NK-92 (cell line): ENCODE data around the gene CD37.
"Not testable (repeated sequence)": the region's sequence is repeated elsewhere in the genome, so short reads cannot be mapped to it uniquely, and the experiment has no call there.

Source experiments
- DNase-seq: peaks from one replicate; lab custom pipeline; 2025; ENCODE audit not compliant: unreplicated experiment; lab: John Stamatoyannopoulos, UW

CD37 gene

GRCh38 chr19:49327878-49328544, 7.2 kb upstream of the CD37 start:
- DNase-seq = no peak

DNA sequence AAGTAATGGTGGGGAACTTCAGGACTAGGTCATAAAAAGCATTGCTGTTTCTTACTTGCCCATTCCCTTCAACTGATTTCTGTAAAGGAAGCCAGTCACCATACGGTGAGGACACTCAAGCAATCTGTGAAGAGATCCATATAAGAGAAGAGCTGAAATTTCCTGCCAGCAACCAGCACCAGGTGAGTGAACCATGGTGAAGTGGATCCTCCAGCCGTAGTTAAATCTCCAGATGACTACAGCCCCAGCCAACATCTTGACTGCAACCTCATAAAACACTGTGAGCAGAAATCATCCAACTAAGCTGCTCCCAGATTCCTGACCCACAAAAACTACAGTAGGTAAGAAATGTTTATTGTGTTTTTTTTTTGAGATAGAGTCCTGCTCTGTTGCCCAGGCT, 6.5 kb upstream of the CD37 start:
- no peak for DNase-seq

- not testable (repeated sequence) for DNase-seq
Measured at GRCh38 chr19:49331187-49331586, 4.0 kb upstream of the CD37 start.

GRCh38 chr19:49331616-49332055, 3.6 kb upstream of the CD37 start:
- DNase-seq = no peak

- DNase-seq = not testable (repeated sequence)
Measured at GRCh38 chr19:49332691-49333417, 2.4 kb upstream of the CD37 start.

GRCh38 chr19:49333418-49333805, 1.8 kb upstream of the CD37 start:
- DNase-seq = no peak

DNA sequence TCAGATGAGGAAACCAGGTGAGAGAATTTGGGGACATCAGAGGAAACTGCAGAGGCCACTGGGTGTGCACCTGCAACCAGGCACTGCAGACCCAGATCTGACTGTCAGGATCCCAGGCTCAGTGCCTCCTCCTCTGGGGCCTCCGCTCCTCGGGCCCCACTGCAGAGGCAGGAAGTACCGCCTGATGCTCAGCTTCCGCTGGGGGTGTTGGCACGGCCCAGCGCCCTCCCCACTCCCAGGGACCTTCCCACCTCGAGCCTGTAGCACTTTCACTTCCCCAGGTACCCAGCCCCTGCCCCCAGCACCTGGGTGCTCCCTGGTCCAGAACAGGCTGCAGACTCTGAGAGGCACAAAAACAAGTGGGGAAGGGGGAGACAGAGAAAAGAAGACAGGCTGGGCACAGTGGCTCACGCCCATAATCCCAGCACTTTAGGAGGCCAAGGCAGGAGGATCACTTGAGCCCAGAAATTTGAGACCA, 1.4 kb upstream of the CD37 start:
- no peak for DNase-seq

GRCh38 chr19:49335784-49336481, 727 bp downstream of the CD37 start:
- DNase-seq = no peak

DNA sequence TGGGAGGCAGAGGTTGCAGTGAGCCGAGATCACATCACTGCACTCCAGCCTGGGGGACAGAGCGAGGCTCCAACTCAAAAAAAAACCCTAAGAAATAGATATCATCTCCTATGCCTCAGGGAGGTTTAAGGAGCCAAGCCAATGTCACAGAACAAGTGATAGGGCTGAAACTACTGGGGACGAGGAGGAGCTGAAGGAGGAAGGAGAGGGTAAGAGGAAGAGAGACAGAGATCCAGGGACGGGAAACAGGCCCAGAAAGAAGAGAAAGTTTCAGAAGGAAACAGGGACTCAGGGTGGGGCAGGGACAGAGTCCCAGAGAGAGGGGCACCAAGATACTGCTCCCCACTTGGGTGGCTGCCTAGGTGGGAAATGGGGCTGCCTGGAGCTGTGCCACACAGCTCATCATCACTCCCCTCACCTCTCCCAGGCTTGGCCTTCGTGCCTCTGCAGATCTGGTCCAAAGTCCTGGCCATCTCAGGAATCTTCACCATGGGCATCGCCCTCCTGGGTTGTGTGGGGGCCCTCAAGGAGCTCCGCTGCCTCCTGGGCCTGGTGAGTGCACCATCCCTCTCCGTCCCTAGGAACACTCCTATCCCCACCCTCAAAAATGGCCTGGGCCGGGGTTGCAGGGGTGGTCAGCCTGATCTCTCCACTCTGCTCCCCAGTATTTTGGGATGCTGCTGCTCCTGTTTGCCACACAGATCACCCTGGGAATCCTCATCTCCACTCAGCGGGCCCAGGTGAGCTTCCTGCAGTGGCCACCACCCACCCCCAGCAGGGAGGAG, 1.5 kb downstream of the CD37 start:
- no peak for DNase-seq

- DNase-seq = no peak
Measured at GRCh38 chr19:49337267-49338022, 2.2 kb downstream of the CD37 start.

DNA sequence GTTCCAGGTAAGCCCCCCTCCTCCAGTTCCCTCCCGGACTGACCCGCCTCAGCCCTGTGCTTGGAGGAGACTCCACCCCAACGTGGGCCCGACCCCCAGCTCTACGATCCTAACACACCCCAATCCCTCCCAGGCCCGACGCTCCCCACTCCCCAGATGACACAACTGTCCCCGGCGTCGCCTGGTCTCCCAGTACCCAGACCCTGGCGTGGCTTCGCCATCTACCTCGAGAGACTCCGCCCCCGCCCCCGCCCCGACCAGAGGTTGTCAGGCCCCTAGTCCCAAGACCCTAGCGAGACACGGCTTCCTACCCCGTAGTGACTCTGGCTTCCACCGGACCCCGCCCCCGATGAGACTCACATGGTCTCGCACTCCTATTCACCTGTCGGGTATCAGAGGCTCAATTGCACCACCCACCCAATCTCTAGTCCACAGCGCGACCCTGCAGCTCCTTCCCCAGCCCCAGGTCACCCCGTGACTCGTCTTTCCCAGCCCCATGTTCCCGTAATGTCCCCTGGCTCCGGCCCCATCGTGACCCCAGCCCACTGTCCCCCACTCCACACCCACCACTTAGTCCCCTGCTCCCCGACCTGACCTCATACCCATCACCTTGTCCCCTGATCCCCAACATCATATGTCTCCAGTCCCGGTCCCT, 2.9 kb downstream of the CD37 start:
- no peak for DNase-seq

DNA sequence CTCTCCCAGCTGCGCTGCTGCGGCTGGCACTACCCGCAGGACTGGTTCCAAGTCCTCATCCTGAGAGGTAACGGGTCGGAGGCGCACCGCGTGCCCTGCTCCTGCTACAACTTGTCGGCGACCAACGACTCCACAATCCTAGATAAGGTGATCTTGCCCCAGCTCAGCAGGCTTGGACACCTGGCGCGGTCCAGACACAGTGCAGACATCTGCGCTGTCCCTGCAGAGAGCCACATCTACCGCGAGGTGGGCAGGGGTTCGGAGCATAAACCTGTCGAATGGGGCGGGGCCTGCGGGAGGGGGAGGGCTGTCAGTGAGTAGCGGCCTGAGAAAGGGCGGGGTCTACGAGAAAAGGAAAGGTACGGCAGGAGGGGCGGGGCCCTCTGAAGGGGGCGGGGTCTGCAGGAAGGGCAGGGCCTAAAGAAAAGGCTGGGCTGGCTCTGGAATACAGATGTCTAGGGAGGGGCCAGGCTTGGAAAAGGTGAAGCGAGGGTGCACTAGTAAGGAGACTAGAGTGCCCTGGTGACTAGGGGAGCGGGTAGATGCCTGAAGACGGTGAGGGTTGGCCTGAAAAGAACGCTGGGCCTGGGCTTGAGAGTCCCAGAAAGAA, 3.6 kb downstream of the CD37 start:
- DNase-seq = no peak

DNA sequence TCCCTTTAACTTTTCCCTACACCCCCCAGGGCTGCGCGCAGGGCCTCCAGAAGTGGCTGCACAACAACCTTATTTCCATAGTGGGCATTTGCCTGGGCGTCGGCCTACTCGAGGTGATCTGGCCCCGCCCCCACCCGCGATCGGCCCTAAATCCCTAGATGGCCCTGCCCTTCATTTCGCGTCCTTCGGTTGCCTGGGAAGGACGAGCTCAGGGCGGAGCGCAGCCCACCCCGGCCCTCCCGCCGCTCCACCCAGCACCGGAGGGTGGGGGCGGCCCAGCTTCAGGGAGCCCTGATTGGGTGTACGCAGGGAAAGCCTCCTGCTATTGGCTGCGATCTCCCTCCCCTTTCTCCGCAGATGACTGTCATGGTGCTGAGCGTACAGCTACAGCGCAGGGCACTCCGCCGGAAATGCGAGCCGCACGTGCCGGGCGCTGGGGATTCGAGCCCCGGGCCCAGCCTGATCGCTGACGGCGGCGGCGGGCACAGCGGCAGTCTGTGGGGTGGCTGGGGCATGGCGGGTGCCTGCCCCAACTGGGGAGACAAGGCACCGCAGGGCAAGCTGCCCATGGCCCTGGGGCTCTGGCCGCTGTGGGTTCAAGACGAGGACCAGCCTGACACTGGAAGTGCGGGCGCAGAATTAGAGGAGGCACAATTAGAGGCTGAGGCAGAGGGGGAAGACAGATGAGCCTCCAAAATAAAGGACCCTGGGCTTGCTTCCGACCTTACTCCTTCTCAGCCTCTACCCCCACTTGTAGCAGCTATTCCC, 4.3 kb downstream of the CD37 start:
- no peak for DNase-seq

- DNase-seq = no peak
Measured at GRCh38 chr19:49340069-49340864, 5.1 kb downstream of the CD37 start.

GRCh38 chr19:49340865-49341718, 5.9 kb downstream of the CD37 start:
- no peak for DNase-seq

DNA sequence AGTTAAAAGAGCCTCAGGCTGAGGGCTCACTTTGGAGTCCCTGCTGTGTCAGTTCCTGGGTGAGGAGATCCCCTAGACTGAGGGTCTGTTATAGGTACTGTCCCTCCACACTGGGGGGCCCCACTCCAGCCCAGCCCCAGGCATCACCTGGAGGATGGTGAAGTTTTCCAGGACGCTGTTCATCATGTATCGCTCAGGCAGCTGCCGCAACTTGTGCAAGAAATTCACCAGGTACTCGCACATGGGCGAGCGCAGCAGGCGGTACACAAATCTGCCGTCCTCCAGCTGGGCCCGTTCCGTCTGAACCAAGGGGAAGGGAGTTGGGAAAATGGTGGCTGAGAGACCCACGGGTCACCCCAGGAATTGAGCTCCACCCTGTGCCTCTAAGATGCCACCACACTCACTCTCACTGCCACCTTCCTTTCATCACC, 7.1 kb downstream of the CD37 start:
- no peak for DNase-seq

- no peak for DNase-seq
Measured at GRCh38 chr19:49343123-49343522, 7.9 kb downstream of the CD37 start.
